HL-60 (cell line): ENCODE results near the gene LTA4H.

ENCODE experiments used
- POLR2AphosphoS5 ChIP-seq: IDR thresholded peaks from 2 replicates; pipeline ENCODE4 v1.6.1; 2012; ENCODE audit warnings: low read depth
- TF ChIP-seq, protein P1 (sequence below): IDR thresholded peaks from one replicate; pipeline ENCODE4 v1.5.1; 2011; ENCODE audit warnings: low read length, control low read depth, inconsistent platforms; ENCODE audit not compliant: insufficient read depth
- TF ChIP-seq, protein P2 (sequence below): IDR thresholded peaks from 2 replicates; pipeline ENCODE4 v1.6.1; 2012; ENCODE audit warnings: low read depth; ENCODE audit not compliant: insufficient replicate concordance

DNA sequence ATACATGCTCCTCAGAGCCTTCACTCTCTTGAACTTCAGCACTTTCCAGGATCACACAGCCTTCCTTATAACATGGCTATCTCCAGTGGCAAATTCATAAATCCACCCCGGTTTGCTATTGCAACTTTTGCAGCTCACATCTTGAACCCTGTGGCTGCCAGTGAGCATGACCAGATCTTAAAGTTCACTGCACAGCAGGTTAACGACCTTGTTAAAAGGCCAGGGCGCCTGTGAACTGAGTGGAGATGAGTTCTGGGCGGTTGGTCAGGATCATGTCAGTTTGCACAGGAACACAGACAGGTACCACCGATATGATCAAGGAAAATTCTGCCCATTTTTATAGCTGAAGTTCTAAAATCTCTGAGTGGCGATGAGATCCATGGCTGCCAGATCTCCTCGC, 24.7 kb upstream of the LTA4H start:
- TF ChIP-seq, protein P1, sequence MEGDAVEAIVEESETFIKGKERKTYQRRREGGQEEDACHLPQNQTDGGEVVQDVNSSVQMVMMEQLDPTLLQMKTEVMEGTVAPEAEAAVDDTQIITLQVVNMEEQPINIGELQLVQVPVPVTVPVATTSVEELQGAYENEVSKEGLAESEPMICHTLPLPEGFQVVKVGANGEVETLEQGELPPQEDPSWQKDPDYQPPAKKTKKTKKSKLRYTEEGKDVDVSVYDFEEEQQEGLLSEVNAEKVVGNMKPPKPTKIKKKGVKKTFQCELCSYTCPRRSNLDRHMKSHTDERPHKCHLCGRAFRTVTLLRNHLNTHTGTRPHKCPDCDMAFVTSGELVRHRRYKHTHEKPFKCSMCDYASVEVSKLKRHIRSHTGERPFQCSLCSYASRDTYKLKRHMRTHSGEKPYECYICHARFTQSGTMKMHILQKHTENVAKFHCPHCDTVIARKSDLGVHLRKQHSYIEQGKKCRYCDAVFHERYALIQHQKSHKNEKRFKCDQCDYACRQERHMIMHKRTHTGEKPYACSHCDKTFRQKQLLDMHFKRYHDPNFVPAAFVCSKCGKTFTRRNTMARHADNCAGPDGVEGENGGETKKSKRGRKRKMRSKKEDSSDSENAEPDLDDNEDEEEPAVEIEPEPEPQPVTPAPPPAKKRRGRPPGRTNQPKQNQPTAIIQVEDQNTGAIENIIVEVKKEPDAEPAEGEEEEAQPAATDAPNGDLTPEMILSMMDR: no peak
- no peak for TF ChIP-seq POLR2AphosphoS5
- TF ChIP-seq, protein P2, sequence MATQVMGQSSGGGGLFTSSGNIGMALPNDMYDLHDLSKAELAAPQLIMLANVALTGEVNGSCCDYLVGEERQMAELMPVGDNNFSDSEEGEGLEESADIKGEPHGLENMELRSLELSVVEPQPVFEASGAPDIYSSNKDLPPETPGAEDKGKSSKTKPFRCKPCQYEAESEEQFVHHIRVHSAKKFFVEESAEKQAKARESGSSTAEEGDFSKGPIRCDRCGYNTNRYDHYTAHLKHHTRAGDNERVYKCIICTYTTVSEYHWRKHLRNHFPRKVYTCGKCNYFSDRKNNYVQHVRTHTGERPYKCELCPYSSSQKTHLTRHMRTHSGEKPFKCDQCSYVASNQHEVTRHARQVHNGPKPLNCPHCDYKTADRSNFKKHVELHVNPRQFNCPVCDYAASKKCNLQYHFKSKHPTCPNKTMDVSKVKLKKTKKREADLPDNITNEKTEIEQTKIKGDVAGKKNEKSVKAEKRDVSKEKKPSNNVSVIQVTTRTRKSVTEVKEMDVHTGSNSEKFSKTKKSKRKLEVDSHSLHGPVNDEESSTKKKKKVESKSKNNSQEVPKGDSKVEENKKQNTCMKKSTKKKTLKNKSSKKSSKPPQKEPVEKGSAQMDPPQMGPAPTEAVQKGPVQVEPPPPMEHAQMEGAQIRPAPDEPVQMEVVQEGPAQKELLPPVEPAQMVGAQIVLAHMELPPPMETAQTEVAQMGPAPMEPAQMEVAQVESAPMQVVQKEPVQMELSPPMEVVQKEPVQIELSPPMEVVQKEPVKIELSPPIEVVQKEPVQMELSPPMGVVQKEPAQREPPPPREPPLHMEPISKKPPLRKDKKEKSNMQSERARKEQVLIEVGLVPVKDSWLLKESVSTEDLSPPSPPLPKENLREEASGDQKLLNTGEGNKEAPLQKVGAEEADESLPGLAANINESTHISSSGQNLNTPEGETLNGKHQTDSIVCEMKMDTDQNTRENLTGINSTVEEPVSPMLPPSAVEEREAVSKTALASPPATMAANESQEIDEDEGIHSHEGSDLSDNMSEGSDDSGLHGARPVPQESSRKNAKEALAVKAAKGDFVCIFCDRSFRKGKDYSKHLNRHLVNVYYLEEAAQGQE: no peak
